Measurements from ENCODE around the gene PTPN22. TPM values are rescaled to one million over a fixed set of nuclear protein-coding genes. Genes with fewer than 3 reads are reported as not detected.

Gene PTPN22
- total and polyA plus RNA-seq, 2 donors = 35.2 to 51.1 TPM

- Histone ChIP-seq H3K27ac (ENCODE audit: low read depth in 1 of 2, low read length in 1 of 2) (peak overlapping the region; percentile 84 to 85), H3K4me1 (ENCODE audit: control insufficient read depth in 2 of 2, insufficient read depth in 2 of 2, low read length in 2 of 2) (peaks cover 19 to 24% of the 10 kb centered on the region in 2 donors), H3K4me3 (ENCODE audit: low read length in 2 of 2) (no peak overlapping the region), H3K36me3 (ENCODE audit: control insufficient read depth in 2 of 2, insufficient read depth in 2 of 2, low read length in 1 of 2) (peaks cover 0 to 3% of the 10 kb centered on the region in 2 donors), H3K9me3 (ENCODE audit: control insufficient read depth in 2 of 2, insufficient read depth in 1 of 2, low read length in 1 of 2) (no peaks in the 10 kb centered on the region), H3K27me3 (ENCODE audit: control insufficient read depth in 2 of 2, insufficient read depth in 1 of 2, low read length in 1 of 2) (no peaks in the 10 kb centered on the region)
- WGBS = 6% methylated on average over 4 of the region's 4 CpGs
- DNase-seq (ENCODE audit: low read depth in 6 of 9, low spot score in 9 of 9) = peak; percentile 34 to 89 (median 71)
Observed at GRCh38 chr1:113783254-113784103, 88.0 kb downstream of the PTPN22 start.

GRCh38 chr1:113782406-113782805, 89.1 kb downstream of the PTPN22 start:
- no peak overlapping the region for H3K27ac ChIP-seq (ENCODE audit: low read depth in 1 of 2, low read length in 1 of 2)
- H3K4me3 ChIP-seq (ENCODE audit: low read length in 2 of 2) = no peak overlapping the region
- peaks cover 0 to 3% of the 10 kb centered on the region in 2 donors for H3K36me3 ChIP-seq (ENCODE audit: control insufficient read depth in 2 of 2, insufficient read depth in 2 of 2, low read length in 1 of 2)
- H3K4me1 ChIP-seq (ENCODE audit: control insufficient read depth in 2 of 2, insufficient read depth in 2 of 2, low read length in 2 of 2) = peaks cover 19 to 24% of the 10 kb centered on the region in 2 donors
- DNase-seq (ENCODE audit: low read depth in 6 of 9, low spot score in 9 of 9) = no peak
- 71% methylated on average over 2 of the region's 2 CpGs for WGBS
- H3K27me3 ChIP-seq (ENCODE audit: control insufficient read depth in 2 of 2, insufficient read depth in 1 of 2, low read length in 1 of 2) = no peaks in the 10 kb centered on the region
- H3K9me3 ChIP-seq (ENCODE audit: control insufficient read depth in 2 of 2, insufficient read depth in 1 of 2, low read length in 1 of 2) = no peaks in the 10 kb centered on the region

GRCh38 chr1:113780374-113781146, 91.0 kb downstream of the PTPN22 start:
- Histone ChIP-seq H3K4me3 (ENCODE audit: low read length in 2 of 2) (no peak overlapping the region), H3K27ac (ENCODE audit: low read depth in 1 of 2, low read length in 1 of 2) (peak overlapping the region in 1 of 2 donors; percentile 39), H3K36me3 (ENCODE audit: control insufficient read depth in 2 of 2, insufficient read depth in 2 of 2, low read length in 1 of 2) (peaks cover 8 to 20% of the 10 kb centered on the region in 2 donors), H3K27me3 (ENCODE audit: control insufficient read depth in 2 of 2, insufficient read depth in 1 of 2, low read length in 1 of 2) (no peaks in the 10 kb centered on the region), H3K9me3 (ENCODE audit: control insufficient read depth in 2 of 2, insufficient read depth in 1 of 2, low read length in 1 of 2) (no peaks in the 10 kb centered on the region), H3K4me1 (ENCODE audit: control insufficient read depth in 2 of 2, insufficient read depth in 2 of 2, low read length in 2 of 2) (peaks cover 19 to 24% of the 10 kb centered on the region in 2 donors)
- WGBS = 25% methylated on average over 5 of the region's 5 CpGs
- peak in 2 of 9 donors; percentile 9 to 38 for DNase-seq (ENCODE audit: low read depth in 6 of 9, low spot score in 9 of 9)

DNA sequence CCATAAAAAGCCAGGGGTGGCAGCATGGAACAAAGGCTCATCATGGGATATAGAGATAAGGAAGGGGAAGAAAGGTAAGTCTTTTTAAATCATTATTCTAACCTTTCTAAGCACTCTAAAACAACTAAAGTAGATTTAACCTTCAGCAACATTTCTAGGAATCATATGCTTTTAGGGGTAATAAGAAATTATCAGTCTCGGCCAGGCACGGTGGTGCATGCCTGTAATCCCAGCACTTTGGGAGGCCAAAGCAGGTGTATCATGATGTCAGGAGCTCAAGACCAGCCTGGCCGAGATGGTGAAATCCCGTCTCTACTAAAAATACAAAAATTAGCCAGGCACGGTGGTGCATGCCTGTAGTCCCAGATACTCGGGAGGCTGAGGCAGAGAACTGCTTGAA, 92.0 kb downstream of the PTPN22 start:
- Histone ChIP-seq H3K4me1 (ENCODE audit: control insufficient read depth in 2 of 2, insufficient read depth in 2 of 2, low read length in 2 of 2) (peaks cover 18 to 22% of the 10 kb centered on the region in 2 donors), H3K27me3 (ENCODE audit: control insufficient read depth in 2 of 2, insufficient read depth in 1 of 2, low read length in 1 of 2) (no peaks in the 10 kb centered on the region), H3K4me3 (ENCODE audit: low read length in 2 of 2) (no peak overlapping the region), H3K36me3 (ENCODE audit: control insufficient read depth in 2 of 2, insufficient read depth in 2 of 2, low read length in 1 of 2) (peaks cover 13 to 22% of the 10 kb centered on the region in 2 donors), H3K27ac (ENCODE audit: low read depth in 1 of 2, low read length in 1 of 2) (no peak overlapping the region), H3K9me3 (ENCODE audit: control insufficient read depth in 2 of 2, insufficient read depth in 1 of 2, low read length in 1 of 2) (no peaks in the 10 kb centered on the region)
- WGBS = 97% methylated on average over 6 of the region's 6 CpGs
- no peak for DNase-seq (ENCODE audit: low read depth in 6 of 9, low spot score in 9 of 9)

- DNase-seq (ENCODE audit: low read depth in 6 of 9, low spot score in 9 of 9) = no peak
- 98% methylated on average over 4 of the region's 4 CpGs for WGBS
- Histone ChIP-seq H3K36me3 (ENCODE audit: control insufficient read depth in 2 of 2, insufficient read depth in 2 of 2, low read length in 1 of 2) (peaks cover 15 to 24% of the 10 kb centered on the region in 2 donors), H3K4me1 (ENCODE audit: control insufficient read depth in 2 of 2, insufficient read depth in 2 of 2, low read length in 2 of 2) (peaks cover 6 to 9% of the 10 kb centered on the region in 2 donors), H3K9me3 (ENCODE audit: control insufficient read depth in 2 of 2, insufficient read depth in 1 of 2, low read length in 1 of 2) (no peaks in the 10 kb centered on the region), H3K27ac (ENCODE audit: low read depth in 1 of 2, low read length in 1 of 2) (no peak overlapping the region), H3K4me3 (ENCODE audit: low read length in 2 of 2) (no peak overlapping the region), H3K27me3 (ENCODE audit: control insufficient read depth in 2 of 2, insufficient read depth in 1 of 2, low read length in 1 of 2) (no peaks in the 10 kb centered on the region)
Observed at GRCh38 chr1:113777561-113777960, 94.0 kb downstream of the PTPN22 start.

- peaks cover 21 to 36% of the 10 kb centered on the region in 2 donors for H3K36me3 ChIP-seq (ENCODE audit: control insufficient read depth in 2 of 2, insufficient read depth in 2 of 2, low read length in 1 of 2)
- no peak overlapping the region for H3K27ac ChIP-seq (ENCODE audit: low read depth in 1 of 2, low read length in 1 of 2)
- no peak overlapping the region for H3K4me3 ChIP-seq (ENCODE audit: low read length in 2 of 2)
- whole genome bisulfite sequencing = 99% methylated on average over 1 of the region's 1 CpG
- no peaks in the 10 kb centered on the region for H3K27me3 ChIP-seq (ENCODE audit: control insufficient read depth in 2 of 2, insufficient read depth in 1 of 2, low read length in 1 of 2)
- H3K4me1 ChIP-seq (ENCODE audit: control insufficient read depth in 2 of 2, insufficient read depth in 2 of 2, low read length in 2 of 2) = no peaks in the 10 kb centered on the region
- no peak for DNase-seq (ENCODE audit: low read depth in 6 of 9, low spot score in 9 of 9)
- no peaks in the 10 kb centered on the region for H3K9me3 ChIP-seq (ENCODE audit: control insufficient read depth in 2 of 2, insufficient read depth in 1 of 2, low read length in 1 of 2)
Observed at GRCh38 chr1:113770031-113770430, 101.5 kb downstream of the PTPN22 start.

DNA sequence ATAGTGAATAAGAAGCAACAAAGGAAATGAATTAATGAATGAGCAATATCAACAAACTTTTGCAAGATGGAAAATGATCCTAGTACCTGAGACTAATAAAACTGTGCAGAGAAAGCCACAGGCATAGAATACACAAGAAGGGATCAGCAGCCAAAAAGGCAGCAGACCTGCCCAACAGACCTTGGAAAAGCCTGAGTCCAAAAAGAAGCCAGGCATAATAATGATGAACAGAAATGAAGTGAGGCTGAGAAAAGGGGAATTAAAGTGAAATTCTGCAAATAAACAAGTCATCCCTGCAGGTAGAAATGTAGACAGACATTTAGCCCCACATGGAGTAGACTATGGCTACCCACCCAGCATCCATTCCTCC, 101.9 kb downstream of the PTPN22 start:
- Histone ChIP-seq H3K27me3 (ENCODE audit: control insufficient read depth in 2 of 2, insufficient read depth in 1 of 2, low read length in 1 of 2) (no peaks in the 10 kb centered on the region), H3K27ac (ENCODE audit: low read depth in 1 of 2, low read length in 1 of 2) (no peak overlapping the region), H3K9me3 (ENCODE audit: control insufficient read depth in 2 of 2, insufficient read depth in 1 of 2, low read length in 1 of 2) (no peaks in the 10 kb centered on the region), H3K4me1 (ENCODE audit: control insufficient read depth in 2 of 2, insufficient read depth in 2 of 2, low read length in 2 of 2) (no peaks in the 10 kb centered on the region), H3K36me3 (ENCODE audit: control insufficient read depth in 2 of 2, insufficient read depth in 2 of 2, low read length in 1 of 2) (peaks cover 19 to 36% of the 10 kb centered on the region in 2 donors), H3K4me3 (ENCODE audit: low read length in 2 of 2) (no peak overlapping the region)
- DNase-seq (ENCODE audit: low read depth in 6 of 9, low spot score in 9 of 9) = no peak

- DNase-seq (ENCODE audit: low read depth in 6 of 9, low spot score in 9 of 9) = no peak
- WGBS = 100% methylated on average over 1 of the region's 1 CpG
- H3K4me3 ChIP-seq (ENCODE audit: low read length in 2 of 2) = no peak overlapping the region
- H3K27me3 ChIP-seq (ENCODE audit: control insufficient read depth in 2 of 2, insufficient read depth in 1 of 2, low read length in 1 of 2) = no peaks in the 10 kb centered on the region
- H3K9me3 ChIP-seq (ENCODE audit: control insufficient read depth in 2 of 2, insufficient read depth in 1 of 2, low read length in 1 of 2) = no peaks in the 10 kb centered on the region
- no peak overlapping the region for H3K27ac ChIP-seq (ENCODE audit: low read depth in 1 of 2, low read length in 1 of 2)
- H3K36me3 ChIP-seq (ENCODE audit: control insufficient read depth in 2 of 2, insufficient read depth in 2 of 2, low read length in 1 of 2) = peaks cover 16 to 35% of the 10 kb centered on the region in 2 donors
- no peaks in the 10 kb centered on the region for H3K4me1 ChIP-seq (ENCODE audit: control insufficient read depth in 2 of 2, insufficient read depth in 2 of 2, low read length in 2 of 2)
Observed at GRCh38 chr1:113768916-113769600, 102.5 kb downstream of the PTPN22 start.
